Measurements from ENCODE around the gene EIF4G3.

GRCh38 chr1:20871419-20871818 is 305.3 kb downstream of the EIF4G3 start:
- TF ChIP-seq POLR2A (IDR thresholded peaks at IDR 0.05), result no peak
- TF ChIP-seq, protein P1, sequence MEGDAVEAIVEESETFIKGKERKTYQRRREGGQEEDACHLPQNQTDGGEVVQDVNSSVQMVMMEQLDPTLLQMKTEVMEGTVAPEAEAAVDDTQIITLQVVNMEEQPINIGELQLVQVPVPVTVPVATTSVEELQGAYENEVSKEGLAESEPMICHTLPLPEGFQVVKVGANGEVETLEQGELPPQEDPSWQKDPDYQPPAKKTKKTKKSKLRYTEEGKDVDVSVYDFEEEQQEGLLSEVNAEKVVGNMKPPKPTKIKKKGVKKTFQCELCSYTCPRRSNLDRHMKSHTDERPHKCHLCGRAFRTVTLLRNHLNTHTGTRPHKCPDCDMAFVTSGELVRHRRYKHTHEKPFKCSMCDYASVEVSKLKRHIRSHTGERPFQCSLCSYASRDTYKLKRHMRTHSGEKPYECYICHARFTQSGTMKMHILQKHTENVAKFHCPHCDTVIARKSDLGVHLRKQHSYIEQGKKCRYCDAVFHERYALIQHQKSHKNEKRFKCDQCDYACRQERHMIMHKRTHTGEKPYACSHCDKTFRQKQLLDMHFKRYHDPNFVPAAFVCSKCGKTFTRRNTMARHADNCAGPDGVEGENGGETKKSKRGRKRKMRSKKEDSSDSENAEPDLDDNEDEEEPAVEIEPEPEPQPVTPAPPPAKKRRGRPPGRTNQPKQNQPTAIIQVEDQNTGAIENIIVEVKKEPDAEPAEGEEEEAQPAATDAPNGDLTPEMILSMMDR (IDR thresholded peaks at IDR 0.05 in 4 of 5, conservative IDR thresholded peaks at IDR 0.05 in 1 of 5), result no peak

All from gastrocnemius medialis (tissue), 4 donors.